HepG2 (cell line): ENCODE results near the gene BPIFB2. TPM values are rescaled to one million over a fixed set of nuclear protein-coding genes. Genes with fewer than 3 reads are reported as not detected.

ENCODE experiments used
- AKNA ChIP-seq: sonication (generic); formaldehyde crosslinking; IDR thresholded peaks from 2 replicates; pipeline ENCODE4 v1.4.0; 2020; ENCODE audit warnings: missing genetic modification reagents, borderline replicate concordance
- EP300 ChIP-seq, 3 experiments: sonication (generic) in 1 of 3; formaldehyde crosslinking in 1 of 3; IDR thresholded peaks; 2 replicates each; pipeline versions ENCODE4 v1.5.1 to v1.6.1; 2011 to 2020; ENCODE audit warnings: low read depth in 2 of 3, low read length in 2 of 3, borderline replicate concordance in 1 of 3, improper control_type of control experiment in 1 of 3, mild to moderate bottlenecking in 1 of 3, missing genetic modification reagents in 1 of 3, moderate library complexity in 1 of 3
- FOXK1 ChIP-seq: sonication (generic); formaldehyde crosslinking; IDR thresholded peaks from 2 replicates; pipeline ENCODE4 v1.4.0; 2020; ENCODE audit warnings: low read depth, missing genetic modification reagents, borderline replicate concordance
- HMG20A ChIP-seq: IDR thresholded peaks from 2 replicates; pipeline ENCODE4 v1.6.1; 2016; ENCODE audit warnings: borderline replicate concordance
- NFAT5 ChIP-seq: sonication (generic); formaldehyde crosslinking; IDR thresholded peaks from 2 replicates; pipeline ENCODE4 v1.4.0; 2020; ENCODE audit warnings: missing genetic modification reagents
- TBL1XR1 ChIP-seq: fragments of 150-350 bp; IDR thresholded peaks from 2 replicates; pipeline ENCODE4 v1.6.1; 2014; ENCODE audit warnings: borderline replicate concordance, low read length; ENCODE audit not compliant: partially characterized antibody
- TBX3 ChIP-seq: fragments of 450-650 bp; IDR thresholded peaks from 2 replicates; pipeline ENCODE4 v1.6.1; 2017; ENCODE audit warnings: antibody characterized with exemption, mild to moderate bottlenecking, inconsistent platforms, borderline replicate concordance
- XRCC5 ChIP-seq: fragments of 200-400 bp; formaldehyde crosslinking; optimal IDR thresholded peaks from 2 replicates; pipeline ENCODE3; 2017; ENCODE audit warnings: mild to moderate bottlenecking, low read length
- ZNF589 ChIP-seq: sonication (generic); formaldehyde crosslinking; conservative IDR thresholded peaks from 2 replicates; pipeline ENCODE4 v1.8.0; 2022; ENCODE audit warnings: mild to moderate bottlenecking, moderate library complexity, missing genetic modification reagents
- polyA plus RNA-seq, 8 experiments: library from polyadenylated mRNA; depleted of rRNA in 3 of 8; stranded (reverse) in 7 of 8; unstranded in 1 of 8; fragments of >200 nt; fragmentation: Illumina TruSeq in 4 of 8; extraction: Trizol in 4 of 8; gene quantifications; 2 replicates each; pipeline versions ENCODE4 v1.2.1 to v1.2.3, GENCODE V29; 2011 to 2016; ENCODE audit warnings: low read depth in 4 of 8, missing spikeins in 1 of 8, mixed read lengths in 1 of 8; ENCODE audit not compliant: insufficient read depth in 1 of 8
- total RNA-seq, 5 experiments: library from RNA; depleted of rRNA; stranded (reverse); fragments of >200 nt; fragmentation: Illumina TruSeq; extraction: Trizol; gene quantifications; 2 replicates each; pipeline ENCODE4 v1.2.3, GENCODE V29; 2016; ENCODE audit warnings: low read depth in 1 of 5
- TF ChIP-seq, protein P1 (sequence below): sonication (generic); formaldehyde crosslinking; IDR thresholded peaks from 2 replicates; pipeline ENCODE4 v1.8.0; 2023; ENCODE audit warnings: mild to moderate bottlenecking, missing genetic modification reagents
- TF ChIP-seq, protein P2 (sequence below): sonication (generic); formaldehyde crosslinking; IDR thresholded peaks from 2 replicates; pipeline ENCODE4 v1.4.0; 2020; ENCODE audit warnings: missing genetic modification reagents

Gene BPIFB2
- total and polyA plus RNA-seq, 2 of the 13 experiments (the other 11 are each of a cell fraction or from before 2014, with no cell fraction given) = 54.5 to 902 TPM

GRCh38 chr20:33007376-33008335, at the start of gene BPIFB2 (continued):
- TF ChIP-seq NFAT5 (CRISPR knock-in tag) = 0 out of 2 replicates have a peak, but pooled peaks have one; percentile 35
- TF ChIP-seq EP300 (IDR thresholded peaks at IDR 0.05; ENCODE audit: low read depth in 2 of 2, low read length in 2 of 2) = peak; percentile 27 to 84; a peak in 3 of 4 replicates
- peak; percentile 86 for TF ChIP-seq EP300 (CRISPR knock-in tag; IDR thresholded peaks at IDR 0.05; ENCODE audit: borderline replicate concordance)
- peak; percentile 78 for TF ChIP-seq FOXK1
- no peak for TF ChIP-seq AKNA (CRISPR knock-in tag)
- peak; percentile 26 for TF ChIP-seq TBL1XR1
- TF ChIP-seq ZNF589 (CRISPR knock-in tag) = 0 out of 2 replicates have a peak, but pooled peaks have one; percentile 30
- peak; percentile 49 for TF ChIP-seq TBX3
- TF ChIP-seq, protein P1, sequence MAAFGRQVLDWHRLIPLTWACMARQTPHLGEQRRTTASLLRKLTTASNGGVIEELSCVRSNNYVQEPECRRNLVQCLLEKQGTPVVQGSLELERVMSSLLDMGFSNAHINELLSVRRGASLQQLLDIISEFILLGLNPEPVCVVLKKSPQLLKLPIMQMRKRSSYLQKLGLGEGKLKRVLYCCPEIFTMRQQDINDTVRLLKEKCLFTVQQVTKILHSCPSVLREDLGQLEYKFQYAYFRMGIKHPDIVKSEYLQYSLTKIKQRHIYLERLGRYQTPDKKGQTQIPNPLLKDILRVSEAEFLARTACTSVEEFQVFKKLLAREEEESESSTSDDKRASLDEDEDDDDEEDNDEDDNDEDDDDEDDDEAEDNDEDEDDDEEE (CRISPR knock-in tag) = no peak
- TF ChIP-seq, protein P2, sequence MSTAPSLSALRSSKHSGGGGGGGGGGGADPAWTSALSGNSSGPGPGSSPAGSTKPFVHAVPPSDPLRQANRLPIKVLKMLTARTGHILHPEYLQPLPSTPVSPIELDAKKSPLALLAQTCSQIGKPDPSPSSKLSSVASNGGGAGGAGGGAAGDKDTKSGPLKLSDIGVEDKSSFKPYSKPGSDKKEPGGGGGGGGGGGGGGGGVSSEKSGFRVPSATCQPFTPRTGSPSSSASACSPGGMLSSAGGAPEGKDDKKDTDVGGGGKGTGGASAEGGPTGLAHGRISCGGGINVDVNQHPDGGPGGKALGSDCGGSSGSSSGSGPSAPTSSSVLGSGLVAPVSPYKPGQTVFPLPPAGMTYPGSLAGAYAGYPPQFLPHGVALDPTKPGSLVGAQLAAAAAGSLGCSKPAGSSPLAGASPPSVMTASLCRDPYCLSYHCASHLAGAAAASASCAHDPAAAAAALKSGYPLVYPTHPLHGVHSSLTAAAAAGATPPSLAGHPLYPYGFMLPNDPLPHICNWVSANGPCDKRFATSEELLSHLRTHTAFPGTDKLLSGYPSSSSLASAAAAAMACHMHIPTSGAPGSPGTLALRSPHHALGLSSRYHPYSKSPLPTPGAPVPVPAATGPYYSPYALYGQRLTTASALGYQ (CRISPR knock-in tag) = peak; percentile 69
- peak; percentile 76 for TF ChIP-seq HMG20A (CRISPR knock-in tag)
- TF ChIP-seq XRCC5 = peak; percentile 95
